SW480 (cell line): ENCODE data around the gene UBA6.
"Not testable (repeated sequence)": the region's sequence is repeated elsewhere in the genome, so short reads cannot be mapped to it uniquely, and the experiment has no call there.

Source experiments
- DNase-seq: peaks from one replicate; pipeline ENCODE4 v3.0.0-alpha.2; 2016; ENCODE audit warnings: low spot score

The UBA6 gene

DNA sequence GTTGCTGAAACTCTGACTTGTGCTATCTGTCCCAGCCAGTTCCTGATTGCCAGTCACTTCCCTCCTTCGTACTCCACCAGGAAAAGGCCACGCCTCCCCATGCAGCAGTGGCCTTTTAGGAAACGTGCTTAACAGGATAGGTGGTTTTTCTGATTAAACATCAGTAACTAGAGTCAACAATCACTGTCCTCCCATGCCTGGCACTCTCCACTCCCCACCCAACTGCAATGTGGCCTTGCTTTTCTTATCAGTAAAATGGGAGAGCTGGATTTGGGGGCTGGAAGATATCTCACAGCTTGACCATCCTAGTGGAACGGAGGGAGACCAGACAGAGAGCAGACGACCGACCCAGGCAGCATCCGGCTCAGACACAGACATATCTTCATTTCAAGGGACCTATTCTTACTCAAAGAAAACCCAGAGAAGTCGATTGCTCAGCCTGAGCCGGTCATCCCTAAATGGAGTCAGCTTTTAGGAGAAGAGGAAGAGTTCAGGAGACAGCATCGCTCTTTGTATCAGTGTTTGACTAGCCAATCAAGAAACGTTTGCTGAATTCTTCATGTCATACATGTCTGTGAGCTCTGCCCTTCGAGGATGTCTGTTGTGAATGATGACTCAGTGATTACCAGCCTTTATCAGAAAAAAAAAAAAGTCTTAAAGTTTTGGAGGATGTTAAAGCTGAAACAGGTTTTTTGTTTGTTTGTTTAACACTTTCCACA is 12.7 kb upstream of the UBA6 start:
- no peak for DNase-seq

DNA sequence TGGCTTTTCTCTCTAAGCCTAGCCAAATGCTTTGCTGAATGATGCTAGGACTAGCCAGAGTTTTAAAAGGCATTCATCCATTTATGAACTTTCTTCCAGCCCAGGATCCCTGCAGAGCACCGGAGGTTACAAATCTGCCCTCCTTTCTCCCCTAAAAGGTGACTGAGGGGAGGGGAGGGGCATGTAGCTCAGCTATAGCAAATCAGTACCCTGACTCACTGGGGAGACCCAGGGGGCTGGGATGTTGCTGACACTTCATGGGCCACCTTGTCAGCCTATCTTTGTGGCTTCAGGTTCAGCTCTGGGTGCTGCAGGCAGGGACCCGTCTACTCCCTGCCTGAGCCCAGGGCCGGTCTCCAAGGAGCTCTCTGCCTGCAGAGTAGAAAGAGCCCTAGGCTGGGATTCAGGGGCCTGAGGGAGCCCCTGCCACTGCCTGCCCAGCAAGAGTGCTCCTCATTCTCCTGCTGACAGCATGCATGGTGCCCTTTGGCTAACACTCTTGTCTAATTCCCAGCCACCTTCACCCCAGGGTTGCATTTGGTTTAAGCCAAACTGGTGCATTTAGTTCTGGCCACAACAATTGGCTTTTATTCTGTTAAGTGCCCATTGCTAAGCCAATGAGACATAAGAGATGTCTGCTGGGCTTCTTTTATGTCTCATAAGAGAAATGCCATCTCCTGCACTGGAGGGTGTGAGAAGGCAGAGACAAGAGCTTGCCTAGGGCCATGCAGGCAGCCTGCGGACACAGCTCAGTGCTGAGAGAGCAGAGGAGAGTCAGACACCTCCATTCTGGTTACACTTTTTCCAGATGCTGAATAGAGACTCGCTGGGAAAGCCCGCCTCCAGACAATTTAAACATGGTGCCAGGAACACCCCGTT is 11.9 kb upstream of the UBA6 start:
- no peak for DNase-seq

DNA sequence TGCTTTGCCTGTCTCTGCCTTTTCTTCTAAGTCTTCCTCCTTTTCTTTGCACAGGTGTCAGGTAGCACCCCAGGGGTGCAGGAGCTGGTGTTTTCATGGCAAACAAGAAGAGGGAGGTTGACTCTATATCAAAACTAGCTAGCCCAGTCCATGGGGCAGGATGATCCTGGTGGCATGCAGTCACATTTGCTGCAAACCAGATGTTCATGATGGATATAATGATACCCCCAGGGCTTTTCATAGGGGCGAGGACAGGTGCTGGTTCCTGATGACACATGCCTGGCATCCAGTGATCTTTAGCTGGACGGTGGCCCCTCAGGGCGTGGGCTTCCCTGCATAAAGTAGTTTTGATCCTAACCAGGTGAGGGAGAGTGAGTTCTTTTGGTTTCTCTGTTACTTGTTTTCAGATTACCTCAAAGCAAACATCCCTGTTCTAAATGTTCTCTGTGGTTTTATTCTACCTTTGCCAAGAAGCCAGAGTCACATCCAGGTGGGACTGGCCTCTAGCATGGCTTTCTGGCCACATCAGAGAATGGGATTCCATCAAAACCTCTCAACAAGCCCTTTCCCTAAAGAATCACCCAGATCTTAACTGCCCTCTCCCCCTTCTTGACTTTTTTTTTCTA is 11.2 kb upstream of the UBA6 start:
- DNase-seq = peak; percentile 35

DNA sequence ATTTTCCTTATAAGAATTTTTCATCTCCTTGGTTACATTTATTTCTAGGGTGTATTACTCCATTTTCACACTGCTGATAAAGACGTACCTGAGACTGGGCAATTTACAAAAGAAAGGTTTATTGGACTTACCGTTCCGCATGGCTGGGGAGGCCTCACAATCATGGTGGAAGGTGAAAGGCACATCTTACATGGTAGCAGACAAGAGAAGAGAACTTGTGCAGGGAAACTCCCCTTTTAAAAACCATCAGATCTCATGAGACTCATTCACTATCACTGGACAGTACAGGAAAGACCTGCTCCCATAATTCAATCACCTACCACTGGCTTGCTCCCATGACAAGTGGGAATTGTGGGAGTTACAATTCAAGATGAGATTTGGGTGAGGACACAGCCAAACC is 5.7 kb upstream of the UBA6 start:
- DNase-seq = not testable (repeated sequence)

DNA sequence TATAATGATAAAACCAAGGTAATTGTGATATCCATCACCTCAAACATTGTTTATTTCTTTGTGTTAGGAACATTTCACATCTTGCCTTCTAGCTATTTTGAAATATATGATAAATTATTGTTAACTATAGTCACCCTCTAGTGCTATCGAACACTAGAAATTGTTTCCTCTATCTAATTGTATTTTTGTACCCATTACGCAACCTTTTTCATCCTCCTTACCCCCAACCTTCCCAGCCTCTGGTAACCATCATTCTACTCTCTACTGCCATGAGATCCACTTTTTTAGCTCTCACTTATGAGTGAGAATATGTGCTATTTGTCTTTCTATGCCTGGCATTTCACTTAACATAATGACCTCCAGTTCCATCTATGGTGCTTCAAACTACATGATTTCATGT is 3.9 kb upstream of the UBA6 start:
- no peak for DNase-seq

DNA sequence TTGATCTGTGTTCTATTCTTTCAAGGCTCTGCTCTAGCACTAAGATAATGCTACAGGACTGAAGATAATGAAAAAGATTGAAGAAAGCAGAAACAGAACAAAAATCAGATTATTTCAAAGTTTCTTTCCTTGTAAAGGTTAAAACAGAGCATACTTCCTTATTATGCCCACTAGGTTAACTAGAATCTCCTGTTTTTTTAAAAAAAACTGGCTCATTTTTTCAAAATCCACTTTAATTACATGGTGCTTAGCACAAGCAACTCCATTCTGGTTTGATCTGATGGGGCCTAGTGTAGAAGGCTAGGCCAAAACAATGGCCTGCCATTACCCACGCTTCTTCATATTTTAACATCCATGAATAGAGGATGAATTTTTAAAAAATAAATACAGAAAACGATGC is 1.2 kb upstream of the UBA6 start:
- no peak for DNase-seq

DNA sequence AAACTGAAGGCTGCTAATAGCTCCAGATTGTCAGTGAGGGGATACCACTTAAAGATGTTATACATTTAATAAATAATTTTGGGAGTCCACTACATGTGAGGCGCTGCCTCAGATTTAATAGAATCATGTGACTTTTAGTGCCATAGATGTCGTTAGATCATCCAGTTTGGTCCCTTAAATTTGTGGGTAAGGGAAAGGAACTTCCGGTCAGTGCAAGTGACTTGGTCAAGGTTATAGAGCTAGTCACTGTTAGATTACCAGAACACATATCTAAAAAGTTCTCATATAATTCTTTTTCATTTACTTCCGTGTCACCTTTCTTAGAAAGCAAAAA is 529 bp upstream of the UBA6 start:
- peak; percentile 39 for DNase-seq

DNA sequence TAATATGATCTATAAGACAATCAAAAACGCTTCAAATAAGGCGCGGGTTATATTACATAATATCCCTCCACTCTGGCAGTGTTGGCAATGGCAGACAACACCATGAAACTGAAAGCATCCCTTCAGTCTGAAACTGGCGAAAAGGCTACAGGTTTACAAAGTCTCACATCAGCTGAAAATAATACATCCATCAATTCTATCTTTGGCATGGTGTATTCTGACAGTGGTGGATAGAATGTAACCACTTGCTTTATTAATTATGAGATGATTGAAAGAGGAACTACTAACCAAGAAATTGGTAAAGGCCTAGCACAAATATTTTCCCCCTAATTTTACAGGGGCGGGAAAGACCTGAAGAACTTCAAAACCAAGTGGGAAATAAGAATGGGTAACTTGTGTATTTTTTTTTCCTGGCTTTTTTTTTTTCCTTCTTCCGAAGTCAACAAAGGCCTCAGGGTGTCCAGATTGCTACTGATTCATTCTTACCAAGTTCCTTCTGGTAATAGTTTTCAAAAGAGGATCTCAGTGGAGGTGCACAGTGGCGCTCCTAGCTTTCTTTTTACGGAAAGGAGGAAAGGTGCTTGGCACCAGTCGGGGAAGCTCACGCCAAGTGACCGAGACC is 728 bp downstream of the UBA6 start:
- peak; percentile 44 for DNase-seq

DNA sequence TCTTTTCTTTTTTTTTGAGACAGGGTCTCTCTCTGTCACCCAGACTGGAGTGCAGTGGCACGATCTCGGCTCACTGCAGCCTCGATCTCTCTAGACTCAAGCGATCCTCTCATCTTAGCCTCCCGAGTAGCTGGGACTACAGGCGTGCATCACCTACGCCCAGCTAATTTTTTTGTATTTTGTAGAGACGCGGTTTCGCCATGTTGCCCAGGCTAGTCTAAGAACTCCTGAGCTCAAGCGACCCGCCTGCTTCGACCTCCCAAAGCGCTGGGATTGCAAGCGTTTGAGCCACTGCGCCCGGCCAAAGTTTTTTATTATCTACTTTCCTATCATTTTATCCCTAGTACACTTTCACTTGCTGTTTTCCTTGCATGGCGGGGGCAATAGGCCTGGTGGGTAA is 1.4 kb downstream of the UBA6 start:
- no peak for DNase-seq

DNA sequence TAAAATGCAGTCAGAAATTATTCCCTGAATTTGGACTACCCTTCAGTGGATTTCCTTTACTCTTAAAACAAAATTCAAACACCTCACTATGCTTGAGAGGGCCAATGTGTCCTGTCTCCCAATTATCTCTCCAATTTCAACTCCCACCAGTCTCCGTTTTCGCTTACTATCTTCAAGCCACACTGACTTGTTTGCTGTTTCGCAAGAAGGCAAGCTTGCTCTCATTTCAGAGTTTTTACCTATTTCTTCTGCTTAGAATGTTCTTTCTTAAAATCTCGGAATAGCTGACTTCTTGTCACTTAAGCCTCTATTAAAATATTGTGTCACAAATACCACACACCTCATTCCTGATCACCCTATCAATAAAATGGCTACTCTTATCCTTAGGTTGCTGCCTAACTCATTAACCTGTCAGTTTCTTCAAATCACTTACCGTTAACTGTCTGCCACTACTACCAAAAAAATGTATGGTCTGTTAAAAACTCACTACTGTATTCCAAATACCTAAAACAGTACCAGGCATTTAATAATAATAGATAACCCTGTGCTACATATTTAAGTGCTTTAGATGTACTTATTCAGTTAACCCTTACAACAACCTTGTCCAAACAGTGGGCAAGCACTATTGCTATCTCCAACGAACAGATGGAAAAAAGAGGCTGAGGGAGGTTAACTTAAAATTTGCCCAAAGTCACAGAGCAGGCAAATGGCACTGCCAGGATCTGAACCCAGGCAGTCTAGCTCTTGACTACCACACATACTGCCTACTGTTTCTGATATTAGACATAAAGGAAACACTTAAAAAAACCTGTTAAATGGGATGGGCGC is 2.9 kb downstream of the UBA6 start:
- no peak for DNase-seq

DNA sequence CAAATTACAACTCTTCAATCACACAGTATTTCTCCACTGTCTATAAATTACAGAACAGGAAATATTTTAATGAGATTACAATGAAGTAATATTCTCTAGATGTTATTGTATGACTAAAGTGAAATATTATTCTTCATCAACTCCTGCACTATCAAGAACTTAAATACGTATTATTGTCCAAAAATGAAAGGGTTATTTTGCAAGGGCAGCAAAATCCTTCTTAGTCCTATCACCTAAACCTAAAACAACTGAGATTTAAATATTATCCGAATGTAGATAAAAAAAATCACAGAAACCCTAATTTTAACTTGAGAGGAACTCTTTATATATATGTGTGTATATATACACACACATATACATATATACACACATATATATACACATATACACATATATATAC is 4.9 kb downstream of the UBA6 start:
- DNase-seq = no peak

DNA sequence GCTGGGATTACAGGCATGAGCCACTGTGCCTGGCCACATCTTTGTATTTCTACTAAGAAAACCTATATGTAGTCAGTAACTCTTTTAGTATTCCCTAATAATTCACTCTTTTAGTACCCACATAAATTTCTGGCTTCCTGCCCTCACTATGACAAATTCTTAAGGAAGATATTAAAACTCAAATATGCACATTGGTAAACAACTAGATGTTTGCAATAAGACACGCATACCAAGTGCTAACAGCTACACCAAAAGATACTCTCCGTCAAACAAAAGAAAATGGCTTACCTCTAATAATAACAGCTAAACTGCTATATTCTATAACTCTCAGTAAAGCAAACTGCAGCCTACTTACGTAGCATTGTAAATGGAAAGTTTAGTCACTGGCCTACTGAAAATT is 6.3 kb downstream of the UBA6 start:
- DNase-seq = no peak

DNA sequence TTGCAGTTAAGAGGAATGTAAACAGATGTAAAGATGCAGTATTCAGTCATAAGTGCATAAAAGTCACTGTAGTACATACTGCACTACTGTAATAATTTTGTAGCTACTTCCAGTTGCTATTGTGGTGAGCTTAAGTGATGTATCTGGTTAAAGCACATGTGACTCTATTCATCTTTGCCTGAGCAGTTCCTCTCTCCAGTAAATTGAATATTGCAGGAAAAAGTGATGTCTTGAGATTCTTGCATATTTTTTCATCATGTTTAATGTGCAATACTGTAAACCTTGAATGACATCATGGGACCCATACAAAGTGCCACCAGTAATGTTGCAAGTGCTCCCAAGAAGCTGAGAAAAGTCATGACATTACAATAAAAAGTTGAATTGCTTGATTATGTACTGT is 9.6 kb downstream of the UBA6 start:
- DNase-seq = no peak

DNA sequence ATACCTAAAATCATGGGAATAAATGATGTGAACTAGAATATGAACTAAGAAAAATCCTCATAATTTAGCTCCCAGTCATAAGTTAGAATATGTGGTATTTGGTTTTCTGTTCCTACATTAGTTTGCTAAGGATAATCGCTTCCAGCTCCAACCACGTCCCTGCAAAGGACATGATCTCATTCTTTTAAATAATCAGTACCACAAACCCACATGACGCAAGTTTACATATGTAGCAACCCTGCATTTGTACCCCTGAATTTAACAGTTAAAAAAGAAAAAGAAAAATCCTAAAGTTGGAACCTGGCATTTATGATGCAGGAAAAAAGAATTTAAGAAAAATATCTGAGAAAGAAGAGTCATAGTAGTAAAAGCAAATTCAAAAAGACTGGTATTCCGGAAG is 13.3 kb downstream of the UBA6 start:
- no peak for DNase-seq

DNA sequence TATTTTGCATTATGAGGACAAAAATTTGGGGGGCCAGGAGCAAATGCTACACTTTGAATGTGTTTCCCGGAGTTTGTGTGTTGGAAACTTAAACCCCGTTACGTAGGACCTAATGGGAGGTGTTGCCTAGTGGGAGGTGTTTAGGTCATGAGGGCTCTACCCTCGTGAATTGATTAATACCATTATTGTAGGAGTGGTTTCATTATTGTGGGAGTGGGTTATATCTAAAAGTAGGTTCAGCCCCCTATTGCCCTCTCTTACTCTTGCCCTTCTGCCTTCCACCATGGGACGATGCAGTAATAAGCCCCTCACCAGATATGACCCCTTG is 15.5 kb downstream of the UBA6 start:
- DNase-seq = no peak

DNA sequence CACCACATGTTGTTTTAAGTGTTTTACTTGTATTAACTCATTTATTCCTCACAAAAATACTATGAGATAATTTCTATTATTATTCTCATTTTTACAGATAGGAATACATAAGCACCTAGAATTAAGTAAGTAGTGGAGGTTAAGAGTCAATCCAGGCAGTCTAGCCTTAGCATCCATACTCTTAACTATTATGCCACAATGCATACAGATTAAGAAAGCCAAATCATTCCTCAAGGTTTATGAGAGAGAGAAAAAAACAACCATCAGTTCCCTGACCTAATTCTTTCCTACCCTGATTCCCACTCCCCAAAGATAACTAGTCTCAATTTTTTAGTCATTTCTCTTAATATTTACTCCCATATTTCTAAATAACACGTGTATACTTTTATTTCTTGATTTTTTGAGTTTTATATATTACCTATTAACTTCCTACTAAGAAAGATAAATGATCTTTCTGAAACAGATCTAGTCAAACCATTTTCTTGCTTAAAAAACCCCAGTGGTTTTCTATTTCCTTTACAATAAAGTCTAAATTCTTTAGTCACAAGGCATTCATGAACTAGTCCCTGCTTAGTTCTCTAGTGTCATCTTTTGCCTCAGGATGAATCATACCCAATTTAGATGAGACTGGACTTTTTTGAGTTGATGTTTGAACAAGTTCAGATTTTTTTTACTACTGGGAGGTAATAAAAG is 16.0 kb downstream of the UBA6 start:
- DNase-seq = no peak

DNA sequence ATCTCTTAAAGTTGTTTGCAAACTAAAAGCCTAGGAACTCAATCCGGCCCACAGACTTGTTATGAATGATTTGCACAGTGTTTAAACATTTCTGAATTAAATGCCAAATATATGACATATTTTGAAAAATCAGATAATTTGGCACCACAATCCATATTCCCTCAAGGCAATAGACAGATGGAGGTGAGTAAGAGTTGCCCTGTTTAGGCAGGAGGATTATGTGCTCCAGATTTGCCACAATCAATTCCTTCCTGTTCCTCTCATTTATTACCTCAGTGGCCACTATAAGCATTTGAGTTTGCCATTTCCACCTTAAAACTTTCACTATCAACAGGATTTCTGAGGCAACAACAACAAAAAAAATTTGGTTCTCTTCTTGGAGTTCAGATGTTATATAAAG is 18.7 kb downstream of the UBA6 start:
- no peak for DNase-seq

DNA sequence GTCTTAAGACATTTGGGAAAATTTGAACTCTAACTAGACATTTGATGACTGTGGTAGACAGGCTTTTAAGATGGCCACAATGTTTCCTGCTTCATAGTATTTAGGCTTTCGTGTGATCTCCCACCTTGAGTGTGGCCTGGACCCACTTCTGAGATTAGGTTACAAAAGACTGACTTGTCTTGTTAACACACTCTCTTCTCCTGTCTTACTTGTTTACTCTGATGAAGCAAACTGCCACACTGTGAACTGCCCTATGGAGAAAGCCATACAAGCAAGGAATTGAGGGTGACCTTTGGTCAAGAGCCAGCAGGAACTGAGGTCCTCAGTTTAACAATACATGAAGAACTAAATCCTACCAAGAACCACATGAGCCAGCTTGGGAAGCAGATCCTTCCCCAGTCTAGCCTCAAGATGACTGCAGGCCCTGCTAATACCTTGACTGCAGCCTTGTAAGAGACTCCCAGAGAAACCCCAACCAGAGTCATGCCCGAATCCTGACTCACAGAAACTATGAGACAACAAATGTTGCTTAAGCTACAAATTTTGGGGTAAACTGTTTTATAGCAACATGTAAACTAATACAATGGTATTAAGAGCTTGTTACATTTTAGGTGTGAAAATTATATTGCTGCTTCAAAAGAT is 20.3 kb downstream of the UBA6 start:
- no peak for DNase-seq

DNA sequence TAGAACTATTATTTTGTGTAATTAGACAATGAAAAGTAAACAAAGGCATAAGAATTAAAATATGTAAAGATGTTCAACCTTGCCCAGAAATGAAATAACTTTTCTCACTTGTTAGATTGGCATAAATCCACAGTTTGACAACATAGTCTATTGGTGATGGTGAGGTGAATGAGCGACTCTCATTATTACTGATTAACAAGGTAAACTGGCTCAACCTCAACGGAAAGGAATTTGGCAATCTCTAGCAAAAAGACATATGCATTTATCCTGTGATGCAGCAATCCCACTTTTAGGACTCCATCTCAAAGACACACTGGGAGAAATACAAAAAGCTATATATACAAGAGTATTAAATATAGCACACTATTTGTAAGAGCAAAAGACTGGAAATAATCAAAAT is 22.3 kb downstream of the UBA6 start:
- no peak for DNase-seq

DNA sequence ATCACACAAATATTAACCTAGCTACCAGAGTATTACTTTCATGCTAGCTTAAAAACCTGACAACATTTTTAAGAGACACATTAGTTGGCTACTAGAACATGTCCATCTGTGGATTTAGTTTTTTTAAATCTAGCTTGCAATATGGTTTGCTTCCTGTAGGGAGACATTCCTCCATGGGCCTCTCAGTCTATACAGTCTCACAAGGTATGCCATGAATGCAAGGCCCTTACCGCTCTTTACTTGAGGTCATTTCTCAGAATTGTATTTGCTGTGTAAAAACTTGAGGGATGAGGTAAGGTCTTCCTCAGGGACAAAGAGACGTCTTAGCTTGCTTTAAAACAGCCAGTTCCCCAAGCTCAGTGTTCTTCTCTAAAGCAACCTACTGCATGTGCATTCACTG is 26.9 kb downstream of the UBA6 start:
- DNase-seq = no peak

DNA sequence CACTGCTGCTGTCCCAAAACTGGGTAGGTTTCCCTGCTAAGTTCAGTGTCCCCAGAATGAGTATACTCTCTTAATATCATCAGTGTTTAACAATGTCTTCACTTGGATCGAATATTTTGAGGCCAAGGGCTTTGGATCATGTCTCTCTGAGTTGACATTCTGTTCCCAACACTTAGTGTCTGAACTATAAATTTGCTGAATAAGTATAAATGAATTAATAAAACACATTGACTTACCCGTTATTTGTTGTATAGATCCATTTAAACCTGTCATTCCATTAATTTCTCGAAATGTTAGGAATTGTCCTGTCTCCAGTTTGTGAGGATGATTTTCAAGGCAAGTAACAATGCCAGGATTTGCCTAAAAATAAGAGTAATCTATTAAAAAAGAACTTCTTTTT is 32.6 kb downstream of the UBA6 start:
- DNase-seq = no peak
